ENCODE measurements around the gene IGF2BP1.
"Not testable (repeated sequence)": the region's sequence is repeated elsewhere in the genome, so short reads cannot be mapped to it uniquely, and the experiment has no call there.

Gene IGF2BP1

DNA sequence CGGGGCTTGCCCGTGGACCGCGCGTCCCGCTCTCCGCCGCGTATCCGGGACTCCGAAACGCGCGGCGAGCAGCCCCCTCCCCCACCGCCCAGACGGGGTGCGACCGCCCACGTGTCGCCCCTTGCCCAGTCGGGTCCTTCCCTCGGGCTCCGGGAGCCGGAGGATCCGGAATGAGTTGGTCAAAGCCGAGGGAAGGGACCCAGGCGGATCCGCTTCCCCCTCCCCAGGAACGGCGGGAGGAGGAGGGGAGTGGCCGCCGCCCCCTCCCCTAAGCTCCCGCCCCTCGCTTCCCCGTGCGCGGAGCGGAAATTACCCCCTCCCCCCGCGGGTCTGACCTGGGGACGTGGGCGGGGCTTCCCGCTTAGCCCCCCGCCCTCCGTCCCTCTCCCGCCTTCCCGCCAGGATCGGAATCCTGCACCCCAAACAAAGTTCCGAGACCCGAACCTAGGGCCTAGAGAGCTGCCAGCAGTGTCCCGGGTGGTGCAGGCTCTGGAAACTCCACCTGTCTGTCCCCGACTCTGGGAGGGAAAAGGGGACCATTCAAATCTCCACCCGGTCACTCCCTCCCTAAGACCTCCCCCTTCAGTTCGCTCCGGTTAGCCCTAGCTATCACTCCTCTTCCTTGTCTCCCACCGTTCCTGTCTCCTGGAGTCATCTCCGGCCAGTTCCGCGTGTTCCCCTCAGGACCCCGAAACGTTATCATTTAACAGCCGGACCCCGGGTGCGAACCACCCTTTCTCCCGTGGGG lies 1.0 kb upstream of the IGF2BP1 start:
- DNase-seq, result no peak

DNA sequence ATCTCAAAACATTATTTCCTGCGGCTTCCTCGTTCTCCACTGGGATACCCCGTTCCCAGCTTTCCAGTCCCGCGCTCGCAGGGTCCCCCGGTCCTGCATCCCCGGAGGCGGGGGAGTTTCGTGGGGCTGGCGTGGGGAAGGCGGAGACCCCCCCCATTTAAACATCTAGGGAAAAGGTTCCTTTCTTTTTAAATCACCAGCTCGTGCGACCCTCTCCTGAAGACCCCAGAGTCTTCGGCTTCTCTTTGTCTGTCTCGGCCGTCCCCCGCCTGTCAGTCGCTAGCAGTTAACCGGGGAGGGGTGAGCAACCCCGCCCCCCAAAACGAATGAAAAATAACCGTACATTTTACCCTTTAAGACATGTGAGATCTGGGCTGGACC lies 473 bp upstream of the IGF2BP1 start:
- DNase-seq, result no peak

DNA sequence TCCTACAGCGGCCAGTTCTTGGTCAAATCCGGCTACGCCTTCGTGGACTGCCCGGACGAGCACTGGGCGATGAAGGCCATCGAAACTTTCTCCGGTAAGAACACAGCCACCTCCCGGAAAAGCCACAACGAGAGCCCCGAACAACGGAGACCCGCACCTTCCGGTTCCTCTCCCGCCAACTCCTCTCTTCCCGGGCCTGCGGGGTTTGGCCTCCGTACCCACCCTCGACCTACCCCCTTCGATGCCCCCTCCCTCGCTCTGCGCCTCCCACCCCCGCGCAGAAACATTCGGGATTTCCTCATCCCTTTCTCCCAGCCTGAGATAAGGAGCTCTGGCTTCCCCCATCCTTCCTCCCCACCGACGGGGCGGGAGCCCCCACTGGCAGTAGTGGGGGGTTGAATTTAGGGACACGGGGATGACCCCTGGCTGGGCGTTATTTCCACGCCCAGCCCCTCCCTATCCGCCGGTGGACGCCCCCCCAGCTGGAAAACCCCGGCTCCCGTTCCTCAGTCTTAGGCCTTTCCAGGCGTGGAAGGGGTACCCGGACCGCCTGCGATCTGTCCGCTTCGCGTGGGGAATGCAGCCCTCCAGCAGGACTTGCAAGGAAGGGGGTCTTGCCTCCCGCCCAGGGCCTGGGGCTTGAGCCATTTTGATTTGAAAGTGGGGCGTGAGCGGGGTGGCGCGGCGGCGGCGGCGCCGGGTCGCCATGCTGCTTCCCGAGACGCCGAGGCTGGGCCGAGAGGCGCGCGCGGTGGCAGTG lies 822 bp downstream of the IGF2BP1 start:
- DNase-seq, result no peak

DNA sequence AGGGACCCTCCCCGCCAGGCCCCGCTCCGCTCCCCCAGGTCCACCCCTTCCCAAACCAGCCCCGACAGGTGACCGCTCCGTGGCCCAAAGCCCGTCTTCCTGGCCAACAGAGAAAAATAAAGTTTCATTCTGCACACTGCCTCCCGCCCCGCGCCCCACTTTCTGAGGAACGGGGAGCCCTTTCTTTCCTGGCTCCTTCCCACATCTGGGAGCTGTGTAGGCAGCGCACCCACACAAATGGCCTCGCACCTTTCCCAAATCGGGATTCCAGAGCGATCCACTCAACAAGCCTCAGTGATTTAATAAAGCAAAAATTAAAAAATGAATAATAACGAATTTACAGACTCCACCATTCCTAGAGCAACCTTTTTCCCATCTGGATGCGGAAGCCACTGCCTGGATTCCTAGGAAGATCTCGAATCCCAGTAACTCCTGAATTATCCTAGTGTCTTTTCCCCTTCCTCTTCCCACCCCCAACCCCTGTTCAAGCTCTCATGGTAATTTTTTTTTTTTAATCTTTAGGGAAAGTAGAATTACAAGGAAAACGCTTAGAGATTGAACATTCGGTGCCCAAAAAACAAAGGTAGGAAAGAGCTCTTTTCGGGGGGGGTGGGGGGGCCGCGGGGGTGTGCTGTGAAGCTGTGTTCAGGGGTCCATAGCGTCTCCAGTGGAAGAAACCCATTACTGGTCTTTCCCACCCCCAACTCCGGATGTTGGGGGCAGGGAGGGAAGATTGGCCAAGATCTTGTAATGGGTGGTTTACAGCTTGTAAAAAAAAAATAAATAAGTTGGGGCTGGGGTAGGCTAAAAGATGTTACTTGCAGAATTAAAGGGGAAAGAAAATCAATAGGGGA lies 1.6 kb downstream of the IGF2BP1 start:
- no peak for DNase-seq

DNA sequence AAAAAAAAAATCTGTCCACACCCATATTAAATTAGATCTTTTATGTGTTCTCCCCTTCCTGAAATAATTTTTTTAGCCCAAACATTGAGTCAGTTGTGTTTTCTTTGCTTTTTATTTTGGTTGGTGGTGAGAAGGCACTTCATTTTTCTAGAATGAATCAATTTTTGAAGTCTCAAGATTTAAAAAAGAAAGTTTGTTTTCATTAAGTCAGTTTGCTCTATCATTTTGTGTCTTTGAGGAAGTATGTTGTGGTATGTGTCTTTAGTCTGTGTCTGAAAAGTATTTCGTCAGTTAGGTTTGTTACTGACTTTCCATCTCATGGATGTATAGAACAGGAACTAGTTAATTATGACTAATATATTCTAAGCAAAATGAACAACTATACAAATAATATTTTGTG lies 3.8 kb downstream of the IGF2BP1 start:
- DNase-seq, result no peak

DNA sequence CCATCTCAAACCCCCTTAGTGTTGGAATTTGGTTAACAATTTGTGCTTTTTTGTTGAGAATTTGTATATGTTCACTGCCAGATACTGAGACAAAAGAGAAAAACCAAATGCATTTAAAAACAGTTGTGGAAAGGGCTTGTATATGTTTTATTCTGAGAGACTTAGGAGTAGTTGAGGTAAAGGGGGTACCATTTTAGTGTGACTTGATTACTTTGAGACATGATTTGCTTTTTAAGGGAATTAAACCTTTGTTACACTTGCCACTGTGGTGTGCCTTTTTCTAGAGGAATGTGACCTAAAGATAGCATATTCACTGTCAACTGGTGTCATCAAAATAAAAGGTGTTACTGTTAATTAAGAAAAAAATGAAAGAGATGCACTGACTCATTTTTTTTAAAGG lies 4.5 kb downstream of the IGF2BP1 start:
- DNase-seq, result no peak

DNA sequence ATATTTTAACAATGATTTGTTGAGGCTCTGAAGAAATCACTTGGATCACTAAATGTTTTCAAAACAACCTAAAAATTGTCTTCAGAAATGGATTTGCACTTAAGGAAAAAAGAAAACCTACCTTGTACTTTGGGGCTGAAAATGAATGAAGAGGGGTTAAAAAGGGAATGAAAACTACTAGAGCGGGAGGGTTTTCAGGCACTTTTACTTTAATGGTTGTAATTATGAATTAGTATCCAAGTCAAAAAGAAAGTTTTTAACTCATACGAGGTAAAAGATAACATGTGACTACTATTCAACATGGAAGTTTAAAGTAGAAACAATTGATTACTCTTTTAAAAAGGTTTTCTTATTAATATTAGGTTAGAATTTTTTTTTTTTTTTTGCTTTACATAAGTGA lies 5.1 kb downstream of the IGF2BP1 start:
- DNase-seq, result no peak

DNA sequence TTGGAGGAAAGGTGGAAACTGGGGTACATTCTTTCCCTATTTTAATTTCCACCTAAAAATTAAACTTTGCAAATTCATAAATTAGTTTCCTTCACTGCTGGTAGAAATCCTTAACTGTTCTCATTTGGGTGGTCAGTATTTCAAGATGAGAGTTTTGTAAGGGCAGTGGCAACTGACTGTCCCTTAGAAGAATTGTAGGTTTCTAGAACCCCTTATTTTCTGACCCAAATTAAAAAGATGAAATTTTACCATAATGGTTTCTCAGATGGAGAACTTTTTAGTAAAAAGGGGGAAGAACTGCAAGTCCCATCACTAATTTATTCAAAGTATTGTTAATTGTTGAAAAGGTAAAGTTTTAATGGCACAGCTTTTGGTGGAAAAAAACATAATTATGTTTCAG lies 5.6 kb downstream of the IGF2BP1 start:
- DNase-seq, result no peak

DNA sequence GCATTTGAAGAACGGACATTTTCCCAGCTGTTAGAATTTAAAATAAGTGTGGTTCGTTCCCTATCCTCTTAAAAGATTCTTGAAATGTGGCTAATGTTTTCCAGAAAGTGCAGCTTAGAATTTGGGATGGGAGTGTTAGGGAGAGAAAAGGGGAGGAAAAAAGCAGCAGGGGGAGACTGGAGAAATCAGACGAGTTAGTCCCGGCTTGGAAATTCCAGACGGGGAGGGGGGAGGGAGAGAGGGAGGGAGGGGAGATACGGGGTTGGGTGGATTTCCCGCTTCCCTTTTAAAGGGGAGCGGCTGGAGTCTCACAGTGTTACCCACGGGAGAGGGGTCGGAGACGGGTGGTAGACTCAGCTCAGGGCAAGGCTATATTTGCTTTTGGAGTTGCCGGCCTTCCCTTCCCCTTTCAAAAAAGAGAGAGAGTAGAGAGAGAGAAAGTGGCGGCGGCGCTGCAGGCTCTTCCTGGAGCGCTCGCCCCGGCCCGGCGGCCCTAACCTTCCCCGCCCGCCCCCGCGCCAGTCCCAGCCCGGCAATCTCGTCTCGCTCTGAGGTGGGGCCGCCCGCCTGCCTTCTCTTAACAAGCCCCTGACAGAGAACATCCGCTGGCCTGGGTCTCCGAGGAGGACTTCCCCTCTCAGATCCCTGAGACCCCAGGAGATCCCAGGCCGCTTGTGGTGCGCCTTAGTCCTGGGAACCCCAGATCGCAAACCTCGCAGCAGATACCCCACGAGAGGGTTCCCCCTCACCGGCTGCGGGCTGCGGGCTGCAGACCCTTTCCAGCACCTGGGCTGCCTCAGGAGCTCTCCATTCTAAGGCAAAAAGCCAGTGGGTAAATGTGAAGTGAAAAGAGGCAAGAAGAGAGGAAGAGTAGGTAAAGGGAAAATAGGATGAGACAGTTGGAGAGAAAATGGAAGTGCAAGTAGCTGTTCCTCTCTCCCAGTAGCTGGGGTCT lies 6.6 kb downstream of the IGF2BP1 start:
- DNase-seq, result no peak

DNA sequence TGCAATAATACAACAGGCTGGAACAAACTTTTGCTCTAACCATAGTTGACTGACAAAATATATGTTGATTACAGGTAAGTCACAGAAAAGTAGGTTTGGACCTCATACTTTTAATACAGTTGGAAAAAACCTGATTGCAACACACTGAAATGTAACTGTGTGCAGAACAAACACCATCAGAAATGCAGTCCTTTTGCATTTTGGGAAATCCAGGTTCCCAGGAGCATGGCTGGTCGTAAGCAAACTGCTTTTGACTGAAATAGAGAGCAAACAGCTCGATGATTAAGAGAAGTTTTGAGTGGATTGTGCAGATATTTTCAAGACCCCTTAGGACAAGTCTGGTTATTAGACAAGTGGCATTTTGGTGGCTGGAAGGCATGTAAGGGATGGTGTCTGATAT lies 8.0 kb downstream of the IGF2BP1 start:
- no peak for DNase-seq

DNA sequence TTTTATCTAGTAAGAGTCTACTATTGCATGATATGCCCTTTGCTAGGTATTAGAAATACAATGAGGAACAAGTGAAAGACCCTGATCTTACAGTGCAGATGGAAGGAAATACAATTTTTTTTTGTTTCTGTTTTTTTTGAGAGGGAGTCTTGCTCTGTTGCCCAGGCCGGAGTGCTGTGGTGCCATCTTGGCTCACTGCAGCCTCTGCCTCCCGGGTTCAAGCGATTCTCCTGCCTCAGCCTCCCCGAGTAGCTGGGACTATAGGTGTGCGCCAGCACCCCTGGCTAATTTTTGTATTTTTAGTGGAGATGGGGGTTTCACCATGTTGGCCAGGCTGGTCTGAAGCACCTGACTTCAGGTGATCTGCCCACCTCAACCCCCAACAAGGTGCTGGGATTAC lies 11.7 kb downstream of the IGF2BP1 start:
- DNase-seq, result not testable (repeated sequence)

DNA sequence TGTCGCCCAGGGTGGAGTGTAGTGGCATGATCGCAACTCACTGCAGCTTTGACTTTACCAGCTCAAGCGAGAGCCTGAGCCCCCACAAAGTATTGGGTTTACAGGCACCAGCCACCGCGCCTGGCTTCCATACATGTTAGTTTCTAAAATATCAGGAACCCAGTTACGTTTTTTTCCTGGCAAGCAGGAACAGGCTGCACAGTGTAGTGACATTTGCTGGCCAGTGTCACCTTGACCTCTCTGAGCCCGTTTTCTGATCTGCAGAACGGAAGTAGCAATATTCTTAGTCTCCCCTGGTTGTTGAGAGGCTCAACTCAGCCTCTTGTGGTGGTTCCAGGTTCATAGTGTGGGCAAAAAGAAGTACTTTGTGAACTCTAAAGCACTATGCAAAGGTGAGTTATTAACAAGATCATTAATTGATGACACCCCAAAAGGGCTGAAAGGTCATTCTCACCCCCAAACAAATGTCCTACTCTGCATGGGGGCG lies 15.6 kb downstream of the IGF2BP1 start:
- no peak for DNase-seq

DNA sequence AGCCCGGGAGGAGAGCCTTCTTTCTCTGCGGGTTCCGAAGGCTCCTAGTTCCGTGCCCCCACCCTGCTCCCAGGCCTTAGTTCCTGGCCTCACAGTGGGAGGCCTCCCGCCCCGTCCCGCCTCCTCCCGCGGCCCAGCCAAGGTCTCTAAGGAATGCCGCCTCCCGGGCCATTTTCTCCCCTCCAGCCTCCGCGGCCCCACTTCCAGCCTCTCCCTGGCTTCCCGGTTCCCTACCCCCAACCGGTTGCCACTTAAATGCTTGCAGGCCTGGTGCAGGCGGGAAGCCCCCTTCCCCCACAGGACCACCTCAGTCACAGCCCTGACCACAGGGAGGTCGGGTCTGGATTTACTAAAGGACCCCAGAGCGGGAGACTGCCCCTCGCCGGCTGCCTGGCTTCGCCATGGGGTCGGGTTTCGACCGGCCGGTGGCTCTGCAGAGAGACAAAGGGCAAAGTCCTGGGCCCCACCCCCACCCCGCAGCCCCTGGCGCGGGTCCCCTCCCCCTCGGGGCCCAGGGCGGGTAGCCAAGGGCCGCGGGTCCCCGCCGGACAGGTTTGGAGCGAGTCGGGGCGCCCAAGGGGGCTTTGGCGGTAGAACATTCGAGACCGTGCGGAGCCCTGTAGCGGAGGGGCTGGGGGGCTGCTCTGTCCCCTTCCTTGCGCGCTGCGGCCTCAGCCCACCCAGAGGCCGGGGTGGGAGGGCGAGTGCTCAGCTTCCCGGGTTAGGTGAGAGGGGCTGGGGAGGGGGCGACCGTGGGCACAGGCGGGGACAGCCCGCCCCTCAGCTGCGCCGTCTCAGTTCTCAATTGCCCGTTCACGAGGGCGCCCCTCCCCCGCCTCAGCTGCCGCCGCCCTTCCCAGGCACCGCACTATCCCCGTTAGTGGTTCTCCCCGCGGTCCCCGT lies 16.4 kb downstream of the IGF2BP1 start:
- no peak for DNase-seq

DNA sequence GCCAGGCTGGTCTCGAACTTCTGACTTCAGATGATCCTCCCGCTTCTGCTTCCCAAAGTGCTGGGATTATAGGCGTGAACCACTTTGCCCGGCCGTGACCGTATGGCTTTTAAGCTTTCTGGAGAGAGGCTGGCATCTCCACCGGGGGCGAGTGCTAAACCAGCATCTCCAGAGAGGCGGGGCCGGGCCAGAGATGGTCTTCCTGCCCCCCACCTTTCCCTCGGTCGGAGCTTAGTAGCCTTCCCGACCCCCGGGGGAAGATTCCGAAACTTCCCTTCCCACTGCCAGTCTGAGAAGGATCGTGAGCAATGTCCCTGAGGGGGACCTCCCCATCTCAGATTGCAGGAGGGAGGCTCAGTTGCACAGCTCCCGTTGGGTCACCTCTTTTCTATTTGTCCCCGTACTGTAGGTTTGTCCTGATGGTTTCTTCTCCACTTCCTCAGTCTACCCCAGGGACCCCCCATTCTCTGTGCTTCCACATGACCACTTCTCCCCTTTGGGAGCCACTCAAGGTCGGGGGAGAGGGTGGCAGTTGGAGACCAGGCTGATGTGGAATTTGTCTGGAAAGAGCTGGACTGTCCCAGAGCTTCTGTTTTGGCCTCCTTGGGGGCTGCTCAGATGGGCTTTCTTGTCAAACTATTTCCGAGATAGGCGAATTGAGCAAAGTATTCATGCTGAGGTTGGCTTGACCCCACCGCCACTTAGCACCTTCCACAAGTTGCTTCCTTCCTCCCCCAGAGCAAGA lies 18.2 kb downstream of the IGF2BP1 start:
- no peak for DNase-seq

DNA sequence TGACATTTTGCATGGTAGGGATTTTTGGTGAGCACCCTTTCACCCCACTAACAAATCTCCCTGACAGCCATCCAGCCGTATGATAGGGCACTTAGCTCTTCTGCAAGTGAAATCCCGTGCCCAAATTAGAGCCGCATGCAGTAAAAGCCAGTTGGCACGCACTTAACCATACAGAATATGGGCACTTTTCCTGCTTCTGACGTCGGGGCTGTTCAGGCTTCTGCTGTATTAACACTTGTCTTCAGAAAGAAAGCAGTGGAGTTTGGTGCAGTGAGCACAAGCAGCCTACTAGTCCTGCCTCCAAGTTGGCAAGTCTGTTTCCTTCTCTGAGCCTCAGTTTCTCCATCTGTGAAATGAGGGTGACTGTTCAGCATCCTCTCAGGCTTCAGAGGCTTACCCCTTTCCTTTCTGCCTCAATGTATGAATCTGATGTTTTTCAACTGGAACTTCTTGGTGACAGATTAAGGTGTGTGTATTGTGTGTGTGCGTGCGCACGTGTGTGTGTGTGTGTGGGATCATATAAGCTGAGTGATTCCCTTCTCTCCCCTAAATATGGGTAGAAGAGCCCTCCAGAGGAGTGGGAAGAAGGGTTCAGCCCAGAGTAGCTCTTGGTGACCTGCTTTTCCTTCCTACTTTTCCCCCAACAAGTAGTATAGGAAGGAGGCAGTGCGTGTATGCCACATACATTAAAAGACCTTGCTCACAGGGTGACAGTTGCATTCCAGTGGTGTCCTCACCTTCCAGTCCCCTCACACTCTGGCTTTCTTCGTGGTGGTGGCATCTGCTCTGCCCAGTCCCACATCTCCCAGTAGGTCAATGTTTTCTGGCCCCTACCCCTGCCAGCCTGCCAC lies 19.0 kb downstream of the IGF2BP1 start:
- no peak for DNase-seq

DNA sequence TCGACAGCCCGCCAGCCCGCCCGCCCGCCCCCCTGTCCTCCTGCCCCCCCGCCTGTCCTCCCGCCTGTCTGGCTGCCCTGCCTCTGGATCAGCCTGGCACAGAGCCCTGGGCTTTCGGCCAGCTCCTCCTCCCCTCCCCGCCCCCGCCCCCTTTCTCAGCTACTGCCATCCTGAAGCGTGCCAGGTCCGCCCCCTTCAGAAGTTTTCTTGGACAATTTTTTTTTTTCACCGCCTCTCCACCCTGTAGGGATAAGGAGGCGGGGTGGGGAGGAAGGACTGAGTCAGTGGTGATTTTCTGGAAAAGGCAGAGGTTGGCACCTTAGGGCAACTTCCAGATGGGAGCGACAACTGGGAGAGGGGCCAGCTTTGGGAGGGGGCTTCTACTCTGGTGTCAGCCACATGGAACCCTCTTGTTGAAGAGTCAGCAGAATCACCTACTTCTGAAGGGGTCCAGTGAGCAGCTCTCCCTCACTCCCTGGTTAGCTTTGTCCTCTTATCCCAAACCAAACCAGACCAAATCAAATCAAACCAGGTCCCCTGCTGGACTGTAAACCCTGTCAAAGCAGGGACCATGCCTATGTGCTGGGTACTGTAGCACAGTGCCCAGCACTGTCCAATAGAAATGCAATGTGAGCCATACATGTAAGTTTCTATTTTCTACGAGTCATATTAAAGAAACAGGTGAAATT lies 19.7 kb downstream of the IGF2BP1 start:
- no peak for DNase-seq

DNA sequence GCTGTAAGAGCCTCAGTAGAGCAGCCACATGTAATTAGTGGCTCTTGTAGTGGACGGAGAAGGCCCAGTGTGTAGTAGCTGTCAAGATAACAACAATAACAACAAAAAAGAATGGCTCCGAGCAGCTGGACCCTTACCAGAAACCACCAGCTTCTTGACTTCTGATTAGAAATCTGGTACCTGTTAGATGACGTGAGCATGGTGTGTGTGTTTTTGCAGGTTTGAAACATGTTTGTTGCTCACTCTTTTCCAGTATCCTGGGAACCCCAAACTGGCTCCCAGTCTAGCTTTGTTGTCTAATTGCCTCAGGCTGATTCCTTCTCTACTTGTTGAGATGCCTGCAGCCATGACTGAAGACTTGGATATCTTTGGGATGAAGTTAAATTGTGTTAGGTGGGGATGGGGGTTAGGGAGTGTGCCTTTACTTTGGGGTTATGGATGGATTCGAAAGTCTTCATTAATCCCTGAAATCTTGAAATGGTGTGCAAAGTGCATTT lies 21.0 kb downstream of the IGF2BP1 start:
- no peak for DNase-seq

DNA sequence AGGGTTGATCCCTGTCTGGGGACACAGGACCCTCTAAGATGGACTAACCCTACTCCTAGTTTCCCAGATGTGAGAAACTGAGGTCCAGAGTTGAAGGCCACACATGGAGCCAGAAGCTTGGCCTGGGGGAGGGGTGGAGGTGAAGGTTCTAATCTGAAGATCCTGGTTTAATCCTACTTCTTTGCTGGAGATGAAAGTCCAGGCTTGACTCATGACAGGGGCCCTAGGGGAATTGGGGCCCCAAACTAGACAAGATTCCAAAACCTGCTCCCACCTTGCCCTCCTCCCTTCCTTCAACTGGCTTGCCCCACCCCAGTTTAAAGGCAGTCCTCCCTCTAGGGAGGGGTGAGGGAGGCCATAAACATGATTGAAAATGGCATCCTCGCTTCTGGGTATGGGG lies 21.6 kb downstream of the IGF2BP1 start:
- no peak for DNase-seq

DNA sequence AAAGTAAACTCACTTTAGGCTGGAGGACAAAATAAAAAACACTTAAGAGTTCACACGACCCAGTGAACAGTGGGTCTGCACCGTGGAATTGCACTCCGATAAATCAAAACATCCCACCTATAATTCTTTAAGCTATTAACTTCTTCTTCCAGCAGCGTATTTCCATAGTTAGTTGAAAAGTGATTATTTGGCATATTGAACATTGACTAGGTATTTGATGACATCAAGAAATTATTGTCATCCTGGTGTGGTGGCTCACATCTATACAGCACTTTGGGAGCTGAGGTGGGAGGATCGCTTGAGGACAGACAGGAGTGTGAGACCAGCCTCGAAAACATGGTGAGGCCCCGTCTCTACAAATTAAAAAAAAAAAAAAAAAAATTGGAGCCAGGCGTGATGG lies 23.4 kb downstream of the IGF2BP1 start:
- no peak for DNase-seq

Data from activated gamma-delta T cell (primary cell).